ENCODE data around the gene CENPP.

The CENPP gene

DNA sequence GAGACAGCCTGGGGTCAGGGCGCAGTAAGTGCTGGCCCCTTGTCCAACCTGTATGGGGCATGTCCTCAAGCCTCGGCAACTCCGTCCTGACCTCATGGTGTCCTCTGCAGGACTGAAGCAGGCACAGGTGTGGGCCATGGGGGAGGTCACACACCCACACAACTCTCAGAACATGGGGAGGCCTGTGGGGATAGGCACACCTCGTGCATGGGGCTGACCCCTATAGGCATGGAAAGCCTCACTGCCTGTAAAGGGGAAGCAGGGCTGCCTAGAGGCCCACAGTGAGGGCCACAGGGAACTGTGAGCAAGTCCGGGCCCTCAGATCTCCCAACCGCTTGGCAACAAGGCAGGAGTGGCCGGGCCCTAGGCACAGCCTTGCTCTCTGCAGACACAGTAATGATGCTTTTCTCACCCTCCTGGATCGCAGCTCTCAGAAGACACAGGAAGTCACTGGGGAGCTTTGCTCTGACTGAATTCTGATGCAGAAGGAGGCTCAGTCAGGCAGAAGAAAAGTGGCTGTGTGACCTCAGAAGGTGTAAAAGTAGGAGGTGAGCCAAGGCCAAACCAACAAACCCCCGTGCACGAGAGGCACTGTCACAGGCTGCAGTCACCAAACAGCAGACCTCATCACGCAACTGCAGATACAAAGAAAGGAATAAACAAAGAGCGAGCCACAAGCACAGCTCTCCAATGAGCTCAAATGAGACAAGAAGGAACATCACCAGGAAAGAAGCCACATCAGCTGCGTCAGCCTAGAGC is 338.8 kb downstream of the CENPP start:
- no peak for DNase-seq

DNA sequence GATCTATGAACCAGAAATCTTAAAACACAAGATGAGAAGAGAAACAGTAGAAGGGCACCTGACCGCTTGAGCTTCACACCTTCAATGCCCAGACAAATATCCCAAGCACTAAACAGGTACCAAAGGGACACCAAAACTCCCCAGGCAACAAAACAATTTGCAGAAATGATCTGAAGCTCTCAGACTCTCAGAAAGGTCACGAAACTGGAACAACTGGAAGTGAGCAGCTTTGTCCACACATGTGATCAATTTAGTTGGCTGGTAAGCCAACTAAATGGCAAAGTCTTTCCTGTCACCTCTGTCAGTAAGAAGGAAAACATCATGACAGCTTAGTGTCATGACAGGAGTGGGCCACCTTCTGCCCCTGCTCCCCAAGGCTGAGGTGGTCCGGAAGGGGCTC is 340.1 kb downstream of the CENPP start:
- no peak for DNase-seq

DNA sequence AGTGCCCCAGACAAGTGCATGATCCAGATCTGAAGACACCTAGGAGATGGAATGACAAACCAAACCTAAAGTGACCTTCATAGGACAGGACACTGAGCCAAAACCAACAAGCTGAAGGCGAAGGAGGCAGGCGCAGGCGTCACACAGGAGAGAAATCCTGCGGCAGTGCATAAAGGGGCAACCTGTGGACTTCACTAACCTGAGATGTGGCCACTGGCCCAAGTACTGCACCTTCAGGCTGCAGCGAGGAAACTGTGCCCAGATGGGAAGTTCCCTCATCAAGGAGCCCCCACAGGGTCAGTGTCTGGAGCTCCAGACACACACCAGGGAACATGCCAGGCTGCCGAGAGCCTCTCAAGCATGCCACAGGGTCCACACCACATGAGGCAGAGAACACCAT is 340.5 kb downstream of the CENPP start:
- no peak for DNase-seq

DNA sequence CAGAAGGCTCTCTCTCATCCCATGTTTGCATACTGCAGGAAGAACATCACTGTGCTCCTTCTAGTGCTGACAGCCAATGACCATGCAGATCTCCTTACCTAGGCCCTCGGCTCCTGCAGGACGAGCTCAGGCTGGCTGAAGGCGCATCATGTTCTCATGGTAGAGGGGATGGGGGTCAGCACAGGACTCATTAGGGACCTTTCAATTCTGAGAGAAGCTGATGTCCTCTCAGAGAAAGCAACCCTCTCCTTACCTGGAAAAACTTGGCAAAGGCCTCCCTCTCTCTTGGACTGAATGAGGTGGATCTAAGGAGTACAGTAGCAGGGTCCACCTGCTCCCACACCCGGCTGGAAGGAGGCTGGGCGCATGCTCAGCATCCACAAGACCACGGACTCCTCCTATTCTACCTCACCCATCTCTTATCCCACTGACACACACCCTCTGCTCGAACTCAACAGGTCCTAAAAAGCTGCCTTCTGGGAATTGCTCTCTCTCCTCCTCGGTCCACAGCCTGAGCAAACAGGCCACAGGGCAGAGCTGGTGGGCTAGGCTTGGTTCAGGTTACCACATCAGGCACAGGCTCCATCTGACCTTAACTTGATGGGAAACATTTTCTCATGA is 341.3 kb downstream of the CENPP start:
- no peak for DNase-seq

DNA sequence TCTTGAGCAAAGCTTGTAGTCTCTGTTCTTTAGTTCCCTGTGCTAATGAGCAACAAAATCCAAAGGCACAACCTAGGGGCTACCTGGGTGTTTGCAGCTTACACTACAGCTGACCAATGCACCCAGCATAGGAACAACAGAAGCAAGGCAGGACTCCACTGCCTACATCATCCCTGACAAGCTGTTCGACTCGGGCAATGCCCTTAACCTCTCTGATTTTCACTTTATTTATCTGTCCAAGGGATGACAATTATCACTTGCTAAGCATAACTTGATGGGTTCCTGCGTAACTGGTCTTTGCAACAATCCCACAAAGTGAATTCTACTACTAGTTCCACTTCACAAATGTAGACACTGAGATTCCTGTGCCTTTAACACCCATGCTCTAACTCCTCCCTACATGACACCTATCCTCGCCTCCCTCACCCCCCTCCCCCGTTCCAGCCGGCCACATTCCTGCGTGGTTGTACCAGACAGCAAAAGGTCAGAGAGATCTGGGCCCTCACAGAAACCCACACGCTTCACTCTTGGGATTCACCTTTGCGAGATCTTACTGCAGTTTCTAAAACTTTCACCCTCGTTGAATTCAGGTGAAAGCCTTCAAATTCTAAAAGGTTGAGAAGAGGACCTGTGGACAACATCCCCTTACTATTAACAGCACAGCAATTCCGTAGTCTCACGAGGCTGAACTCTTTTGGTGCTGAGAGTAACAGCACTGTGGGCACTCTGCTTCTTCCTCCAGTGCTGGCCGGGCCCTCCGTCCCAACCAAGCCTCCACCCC is 343.2 kb downstream of the CENPP start:
- peak; percentile 56 for DNase-seq

DNA sequence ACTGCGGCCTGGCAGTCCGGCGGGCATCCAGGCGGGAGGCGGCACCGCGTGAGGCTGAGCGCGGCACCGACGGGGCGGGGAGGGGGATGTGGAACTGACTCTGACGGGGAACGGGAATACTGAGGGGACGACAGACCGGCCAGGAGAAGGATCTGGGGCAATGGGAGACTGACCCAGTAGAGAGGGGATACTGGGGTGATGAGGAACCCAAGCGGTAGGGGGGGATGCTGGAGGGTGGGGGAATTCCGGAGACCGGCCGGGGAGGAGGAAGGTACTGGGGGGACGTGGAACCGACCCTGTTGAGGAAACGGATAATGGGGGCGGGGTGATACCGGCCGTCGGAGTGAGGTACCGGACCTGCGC is 343.8 kb downstream of the CENPP start:
- peak; percentile 56 for DNase-seq
